ENCODE measurements around the gene GDNF.
"Not testable (repeated sequence)": the region's sequence is repeated elsewhere in the genome, so short reads cannot be mapped to it uniquely, and the experiment has no call there.

DNA sequence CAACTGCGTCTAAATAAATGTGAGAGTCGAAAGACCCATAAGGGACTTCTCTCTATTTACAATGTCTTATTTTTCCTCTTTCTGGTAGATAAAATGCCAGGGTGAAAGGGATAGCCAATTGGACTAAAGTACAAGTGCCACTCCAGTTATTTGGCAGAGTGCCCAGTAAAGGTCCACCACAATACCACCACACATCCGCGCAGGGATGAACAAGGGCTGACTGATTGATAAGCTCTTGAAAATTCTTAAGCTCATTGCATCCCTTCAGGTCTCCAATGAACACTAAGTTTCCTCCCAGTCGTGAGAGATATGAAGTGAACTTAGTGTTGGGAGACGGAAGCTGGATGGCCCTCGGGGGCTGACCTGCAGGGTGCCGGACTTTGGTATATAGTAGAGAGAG is 58.4 kb downstream of the GDNF start:
- not testable (repeated sequence) for TF ChIP-seq BHLHE40 (IDR thresholded peaks at IDR 0.05; ENCODE audit: borderline replicate concordance); TARDBP (IDR thresholded peaks at IDR 0.05); SUZ12 (IDR thresholded peaks at IDR 0.05); SP1 (IDR thresholded peaks at IDR 0.05); ELF4 (IDR thresholded peaks at IDR 0.05); NFRKB (IDR thresholded peaks at IDR 0.05); ARNT (IDR thresholded peaks at IDR 0.05); FOXM1 (IDR thresholded peaks at IDR 0.05; ENCODE audit: borderline replicate concordance); HDGF (IDR thresholded peaks at IDR 0.05; ENCODE audit: borderline replicate concordance); FOXA1 (IDR thresholded peaks at IDR 0.05)
- TF ChIP-seq, protein P1, sequence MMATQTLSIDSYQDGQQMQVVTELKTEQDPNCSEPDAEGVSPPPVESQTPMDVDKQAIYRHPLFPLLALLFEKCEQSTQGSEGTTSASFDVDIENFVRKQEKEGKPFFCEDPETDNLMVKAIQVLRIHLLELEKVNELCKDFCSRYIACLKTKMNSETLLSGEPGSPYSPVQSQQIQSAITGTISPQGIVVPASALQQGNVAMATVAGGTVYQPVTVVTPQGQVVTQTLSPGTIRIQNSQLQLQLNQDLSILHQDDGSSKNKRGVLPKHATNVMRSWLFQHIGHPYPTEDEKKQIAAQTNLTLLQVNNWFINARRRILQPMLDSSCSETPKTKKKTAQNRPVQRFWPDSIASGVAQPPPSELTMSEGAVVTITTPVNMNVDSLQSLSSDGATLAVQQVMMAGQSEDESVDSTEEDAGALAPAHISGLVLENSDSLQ (IDR thresholded peaks at IDR 0.05): not testable (repeated sequence)
